ENCODE measurements around the gene CD151. TPM values are rescaled to one million over a fixed set of nuclear protein-coding genes. Genes with fewer than 3 reads are reported as not detected.

The CD151 gene
- total RNA-seq, 2 experiments from 2014 or later, result 0.28 to 0.84 TPM

- BruUV-seq (replicated peaks), result no TSS peak
Observed at GRCh38 chr11:819943-820649, 12.7 kb upstream of the CD151 start.

GRCh38 chr11:820655-821511 lies 11.9 kb upstream of the CD151 start:
- BruUV-seq (replicated peaks), result no TSS peak
- Histone ChIP-seq H3K4me2 (ENCODE audit: low read length) (peak overlapping the region; percentile 97), H3K9me3 (ENCODE audit: low read length) (no peaks in the 10 kb centered on the region), H4K20me1 (ENCODE audit: insufficient read depth, low read length) (no peaks in the 10 kb centered on the region), H3K4me1 (ENCODE audit: insufficient read depth, low read length, poor library complexity, severe bottlenecking) (peaks cover 17% of the 10 kb centered on the region), H3K4me3 (ENCODE audit: low read depth, low read length, poor library complexity, severe bottlenecking) (peak overlapping the region; percentile 76), H3K27ac (ENCODE audit: low read depth, low read length, poor library complexity, severe bottlenecking) (no peak overlapping the region), H3K79me2 (ENCODE audit: insufficient read depth, low read depth, low read length) (no peaks in the 10 kb centered on the region), H3K36me3 (ENCODE audit: insufficient read depth, low read length) (peaks cover 6% of the 10 kb centered on the region; the same call in 1 of the 2 replicates), H3K9me2 (ENCODE audit: insufficient read depth, low read length) (no peaks in the 10 kb centered on the region), H2AFZ (ENCODE audit: low read length) (no peak overlapping the region)
- intact Hi-C loops (cut with micrococcal nuclease; ENCODE audit: unreplicated experiment), result no loop called here
- no peak for TF ChIP-seq CTCF (conservative IDR thresholded peaks at IDR 0.05; ENCODE audit: low read length)
- no peak for TF ChIP-seq EZH2phosphoT487 (IDR thresholded peaks at IDR 0.05; ENCODE audit: borderline replicate concordance, low read depth, low read length)
- CTCF ChIA-PET (ENCODE audit: unreplicated experiment), result no interaction called here
- POLR2A ChIA-PET, result no interaction called here
- no peak for DNase-seq (ENCODE audit: low spot score)

More at GRCh38 chr11:819943-820649, 12.7 kb upstream of the CD151 start:
- Histone ChIP-seq H3K4me1 (ENCODE audit: insufficient read depth, low read length, poor library complexity, severe bottlenecking) (peaks cover 17% of the 10 kb centered on the region), H3K4me3 (ENCODE audit: low read depth, low read length, poor library complexity, severe bottlenecking) (peak overlapping the region; percentile 76), H3K36me3 (ENCODE audit: insufficient read depth, low read length) (peaks cover 14% of the 10 kb centered on the region; the same call in 1 of the 2 replicates), H3K4me2 (ENCODE audit: low read length) (peak overlapping the region; percentile 97), H3K9me2 (ENCODE audit: insufficient read depth, low read length) (no peaks in the 10 kb centered on the region), H3K79me2 (ENCODE audit: insufficient read depth, low read depth, low read length) (no peaks in the 10 kb centered on the region), H4K20me1 (ENCODE audit: insufficient read depth, low read length) (no peaks in the 10 kb centered on the region), H2AFZ (ENCODE audit: low read length) (0 out of 2 replicates have a peak overlapping the region, but pooled peaks have one; percentile 14), H3K9me3 (ENCODE audit: low read length) (no peaks in the 10 kb centered on the region), H3K27ac (ENCODE audit: low read depth, low read length, poor library complexity, severe bottlenecking) (peak overlapping the region; percentile 34)
- TF ChIP-seq CTCF (conservative IDR thresholded peaks at IDR 0.05; ENCODE audit: low read length) (no peak), EZH2phosphoT487 (IDR thresholded peaks at IDR 0.05; ENCODE audit: borderline replicate concordance, low read depth, low read length) (no peak)
- ChIA-PET CTCF (ENCODE audit: unreplicated experiment) (interaction anchor here (0.6 kb wide), 1 partner anchor 96 kb away, joined by 3 read pairs; no protein-coding TSS in a partner anchor), POLR2A (interaction anchor here (1.1 to 1.8 kb wide), 4 partner anchors 8 to 11 kb away, joined by 3 to 11 read pairs (median 4); partner anchors contain the start of genes CRACR2B and RPLP2)
- peak; percentile 92 for DNase-seq (ENCODE audit: low spot score)
- intact Hi-C loops (cut with micrococcal nuclease; ENCODE audit: unreplicated experiment), result no loop called here
